COLO668 (cell line): Measurements from ENCODE around the gene PRB3.

Experiments used
- DNase-seq: peaks from one replicate; lab custom pipeline; 2025; ENCODE audit not compliant: unreplicated experiment; lab: John Stamatoyannopoulos, UW

The PRB3 gene

DNA sequence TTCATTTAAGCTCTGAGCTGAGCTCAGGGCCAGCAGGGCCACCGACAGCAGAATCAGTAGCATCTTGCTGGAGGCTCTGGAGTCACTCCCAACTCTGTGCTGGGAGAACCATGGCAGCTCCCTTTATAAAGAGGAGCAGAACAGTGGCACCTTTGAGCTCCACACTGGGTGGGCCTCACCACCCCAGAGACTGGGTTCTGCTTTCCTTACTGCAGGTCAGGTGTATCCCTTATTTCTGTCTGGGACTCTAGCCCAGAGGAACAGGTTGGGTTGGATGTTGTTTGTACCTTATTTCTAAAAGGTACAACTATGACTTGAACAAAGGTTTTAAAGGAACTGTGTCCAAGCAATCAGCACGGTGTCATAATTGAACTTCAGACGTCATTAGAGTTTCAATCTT is at the start of gene PRB3:
Gene PRB3, minus strand, starts transcription at position 101 of the 400 bp plus-strand sequence. Its CDS starts 38 bp downstream, at position 63.
- no peak for DNase-seq

DNA sequence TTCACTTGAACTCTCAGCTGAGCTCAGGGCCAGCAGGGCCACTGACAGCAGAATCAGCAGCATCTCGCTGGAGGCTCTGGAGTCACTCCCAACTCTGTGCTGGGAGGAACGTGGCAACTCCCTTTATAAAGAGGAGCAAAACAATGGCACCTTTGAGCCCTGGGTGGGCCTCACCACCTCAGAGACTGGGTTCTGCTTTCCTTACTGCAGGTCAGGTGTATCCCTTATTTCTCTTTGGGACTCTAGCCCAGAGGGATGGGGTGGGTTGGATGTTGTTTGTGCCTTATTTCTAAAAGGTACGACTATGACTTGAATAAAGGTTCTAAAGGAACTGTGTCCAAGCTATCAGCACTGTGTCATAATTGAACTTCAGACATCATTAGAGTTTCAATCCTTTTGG is 40.8 kb upstream of the PRB3 start, which contains the start of gene PRB4:
Gene PRB4, minus strand, starts transcription at position 101 of the 400 bp plus-strand sequence. Its CDS starts 38 bp downstream, at position 63.
- no peak for DNase-seq

DNA sequence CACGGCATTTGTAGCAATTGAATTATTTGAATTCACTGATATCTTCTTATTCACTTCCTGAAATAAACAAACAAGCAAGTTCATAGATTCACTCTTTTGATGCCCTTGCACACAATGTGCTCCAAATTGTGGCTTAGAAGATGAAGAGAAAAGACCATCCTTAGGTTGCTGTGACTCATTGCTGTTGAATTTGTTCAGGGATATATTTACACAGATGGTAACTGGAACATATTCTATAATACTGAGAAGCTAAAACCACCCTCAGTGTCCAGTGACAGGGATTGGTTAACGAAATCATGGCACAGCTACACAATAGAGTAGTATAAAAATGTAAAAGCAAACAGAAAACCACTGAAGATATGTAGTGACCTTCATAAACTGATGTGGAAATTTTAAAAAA is 37.6 kb upstream of the PRB3 start:
- no peak for DNase-seq

DNA sequence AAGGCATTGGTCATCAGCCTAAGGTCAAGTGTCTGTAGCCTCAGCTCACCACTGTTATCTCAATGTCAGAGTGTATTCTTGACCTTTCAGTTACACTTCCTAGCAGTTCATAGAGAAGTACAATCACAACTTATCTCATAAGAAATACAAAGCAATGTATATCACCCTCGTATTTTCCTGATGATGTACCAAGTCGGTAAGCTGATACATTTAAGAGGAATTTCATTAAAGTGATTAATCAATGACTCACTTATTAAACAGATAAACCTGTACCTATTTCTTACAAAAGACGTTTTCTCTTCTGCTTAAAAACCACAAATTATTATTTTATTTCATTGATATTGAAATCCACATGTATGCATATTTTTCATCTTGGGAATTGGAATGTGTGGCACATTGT is 3.9 kb upstream of the PRB3 start:
- DNase-seq, result no peak

DNA sequence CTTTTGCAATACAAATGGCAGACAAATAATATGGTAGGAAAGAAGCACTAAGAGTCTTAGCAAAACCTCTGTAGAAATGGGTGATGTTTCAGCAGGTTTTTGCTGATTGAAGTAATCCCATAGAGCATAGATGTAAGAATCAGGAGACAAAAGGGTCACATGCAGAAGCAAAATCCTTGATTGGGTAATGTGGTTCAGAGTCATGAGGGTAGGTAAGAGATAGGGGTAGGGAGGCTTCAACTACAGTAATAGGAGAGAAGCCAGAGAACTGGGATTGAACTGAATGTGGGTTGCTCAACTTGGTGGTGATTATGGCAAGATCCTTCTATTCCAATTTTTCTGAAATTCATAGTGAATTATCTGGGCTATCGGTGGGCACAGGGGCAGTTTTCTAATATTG is 5.0 kb downstream of the PRB3 start:
- no peak for DNase-seq

DNA sequence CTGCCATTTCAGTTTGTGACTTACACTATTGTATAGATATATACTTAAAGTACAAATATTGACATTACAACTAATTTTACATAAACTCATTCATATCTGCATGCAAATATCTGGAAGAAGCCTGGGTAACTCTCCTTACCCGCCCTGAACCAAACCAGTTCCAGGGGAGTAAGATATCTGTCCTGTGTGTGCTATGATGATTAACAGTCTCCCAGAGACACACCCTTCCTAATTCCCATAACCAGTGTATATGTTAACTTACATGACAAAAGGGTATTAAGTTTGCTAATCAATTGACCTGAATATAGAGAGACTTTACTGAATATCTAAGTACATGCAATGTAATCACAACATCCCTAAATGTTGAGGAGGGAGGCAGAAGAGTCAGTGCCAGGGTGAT is 23.0 kb downstream of the PRB3 start:
- no peak for DNase-seq

DNA sequence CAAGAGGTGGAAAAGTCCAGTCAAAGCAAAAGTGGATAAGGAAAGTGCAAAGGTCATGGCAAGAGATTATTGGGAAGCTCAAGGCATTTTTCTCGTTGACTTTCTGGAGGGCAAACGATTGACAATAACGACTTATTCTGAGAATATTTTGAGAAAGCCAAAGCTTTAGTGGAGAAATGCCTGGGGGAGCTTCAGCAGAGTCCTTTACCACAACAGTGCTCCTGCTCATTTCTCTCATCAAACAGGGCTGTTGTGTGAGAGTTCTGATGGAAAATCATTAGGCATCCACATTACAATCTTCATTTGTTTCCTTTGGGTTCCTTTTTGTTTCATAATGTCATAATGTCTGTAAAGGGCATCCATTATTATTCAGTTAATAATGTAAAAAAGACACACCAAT is 26.9 kb downstream of the PRB3 start:
- DNase-seq, result no peak

DNA sequence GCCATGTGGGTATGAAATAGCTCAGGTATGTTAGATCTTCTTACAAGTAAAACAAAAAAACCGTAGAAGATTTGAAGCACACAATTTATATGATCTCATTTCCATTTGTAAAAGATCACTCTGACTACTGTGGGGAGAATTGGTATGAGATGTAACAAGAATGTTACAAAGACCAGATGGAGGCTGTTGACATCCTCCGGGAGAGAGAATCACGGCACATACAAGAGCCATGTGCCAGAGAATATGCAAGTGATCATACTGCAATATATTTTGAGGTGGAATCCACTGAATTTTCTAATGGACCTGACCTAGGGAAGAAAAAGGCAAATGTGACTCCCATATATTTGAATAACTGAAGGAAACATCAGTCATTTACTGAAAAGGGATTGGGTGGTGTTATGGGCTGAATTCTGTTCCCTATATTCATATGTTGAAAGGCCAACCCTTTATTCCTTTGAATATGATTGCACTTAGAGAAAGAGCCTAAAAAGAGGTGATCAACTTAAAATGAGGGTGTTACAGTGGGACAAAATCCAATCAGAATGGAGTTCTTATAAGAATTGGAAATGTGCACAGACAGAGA is 29.1 kb downstream of the PRB3 start:
- DNase-seq, result no peak

DNA sequence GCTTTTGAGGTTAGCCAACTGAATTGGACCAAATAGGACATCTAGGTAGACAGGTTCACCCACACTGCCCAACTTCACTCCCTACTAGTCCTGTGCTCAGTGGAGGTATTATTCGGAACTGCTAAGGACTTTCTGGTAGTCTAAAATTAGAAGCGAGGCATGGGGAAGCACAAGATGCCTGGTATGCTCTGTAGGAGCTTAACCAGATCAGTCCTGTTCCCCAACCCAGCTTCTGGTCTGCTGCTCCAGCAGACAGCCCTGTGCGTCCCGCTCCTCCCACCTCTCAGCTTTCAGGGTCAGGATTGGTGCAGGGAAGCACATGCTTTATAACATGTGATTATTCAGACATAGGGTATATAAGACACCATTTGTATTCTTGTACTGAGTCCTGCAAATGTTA is 31.2 kb downstream of the PRB3 start:
- DNase-seq, result no peak

DNA sequence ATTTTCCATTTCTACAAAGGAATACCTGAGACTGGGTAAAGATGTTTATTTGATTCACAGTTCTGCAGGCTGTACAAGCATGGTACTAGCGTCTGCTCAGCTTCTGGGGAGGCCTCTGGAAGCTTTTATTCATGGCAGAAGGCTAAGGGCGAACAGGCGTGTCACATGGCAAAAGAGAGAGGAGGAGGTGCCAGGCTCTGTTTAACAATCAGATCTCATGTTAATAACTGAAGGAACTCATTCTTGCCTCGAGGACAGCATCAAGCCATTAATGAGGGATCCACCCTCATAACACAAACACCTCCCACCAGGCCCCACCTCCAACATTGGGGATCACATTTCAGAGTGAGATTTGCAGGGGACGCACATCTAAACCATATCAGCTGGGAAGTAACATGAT is 36.0 kb downstream of the PRB3 start:
- no peak for DNase-seq

DNA sequence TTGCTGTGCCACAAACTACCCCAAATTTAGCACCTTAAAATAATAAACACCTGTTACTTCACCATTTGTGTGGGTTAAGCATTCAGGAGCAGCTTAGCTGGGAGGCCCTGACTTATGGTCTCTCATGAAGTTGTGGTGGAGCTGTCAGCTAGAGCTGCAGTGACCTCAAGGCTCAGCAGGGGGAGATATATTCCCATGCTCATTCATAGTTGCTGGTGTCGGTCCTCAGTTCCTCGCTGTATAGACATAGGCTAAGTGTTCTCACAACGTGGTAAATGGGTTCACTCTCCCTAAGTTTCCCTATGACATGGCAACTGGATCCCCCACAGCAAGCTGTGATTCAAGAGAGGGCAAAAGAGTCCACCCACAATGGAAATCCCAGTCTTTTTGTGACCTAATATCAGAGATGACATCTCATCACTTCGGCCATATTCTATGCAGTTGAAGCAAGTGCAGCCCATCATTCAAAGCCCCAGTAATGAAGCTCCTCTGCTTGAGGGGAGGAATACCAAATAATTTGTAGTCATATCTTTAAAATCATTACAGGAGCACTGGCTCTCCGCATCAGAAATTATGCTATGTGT is 41.1 kb downstream of the PRB3 start:
- DNase-seq, result peak; percentile 34

DNA sequence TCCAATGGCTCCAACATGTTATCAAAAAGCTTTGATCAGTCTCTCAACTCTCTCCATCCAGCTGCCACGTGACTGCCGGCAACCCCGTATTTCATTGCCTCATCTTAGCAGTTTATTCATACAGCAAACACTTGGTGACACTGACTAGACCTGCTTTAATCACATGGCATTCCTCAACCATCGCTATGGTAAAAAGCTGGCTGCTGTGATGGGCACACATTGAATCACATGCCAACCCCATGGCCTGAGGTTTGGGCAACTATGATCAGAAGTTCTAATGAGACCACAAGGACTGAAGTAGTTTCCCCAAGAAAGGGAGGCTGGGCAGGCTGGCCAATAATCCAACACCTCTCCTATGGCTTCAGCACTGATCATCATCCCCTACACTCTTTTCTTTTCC is 42.1 kb downstream of the PRB3 start:
- DNase-seq, result no peak
